WTC11 (cell line): ENCODE measurements around the gene LRIG1.

Source experiments
- FOXP1 ChIP-seq: sonication (generic); formaldehyde crosslinking; IDR thresholded peaks from 2 replicates; pipeline ENCODE4 v1.8.0; 2022; ENCODE audit warnings: missing genetic modification reagents, mild to moderate bottlenecking, moderate library complexity, borderline replicate concordance
- GTF2I ChIP-seq: fragments of 250-450 bp; sonication (Bioruptor Pico); conservative IDR thresholded peaks from 2 replicates; pipeline ENCODE4 v1.4.0; 2021; ENCODE audit warnings: mild to moderate bottlenecking
- IRF2 ChIP-seq: sonication (generic); formaldehyde crosslinking; IDR thresholded peaks from 2 replicates; pipeline ENCODE4 v1.8.0; 2022; ENCODE audit warnings: low read depth, missing genetic modification reagents, borderline replicate concordance
- TF ChIP-seq, protein P1 (sequence below): fragments of 200-600 bp; IDR thresholded peaks from 2 replicates; pipeline ENCODE4 v1.8.0; 2022; ENCODE audit warnings: antibody characterized with exemption

DNA sequence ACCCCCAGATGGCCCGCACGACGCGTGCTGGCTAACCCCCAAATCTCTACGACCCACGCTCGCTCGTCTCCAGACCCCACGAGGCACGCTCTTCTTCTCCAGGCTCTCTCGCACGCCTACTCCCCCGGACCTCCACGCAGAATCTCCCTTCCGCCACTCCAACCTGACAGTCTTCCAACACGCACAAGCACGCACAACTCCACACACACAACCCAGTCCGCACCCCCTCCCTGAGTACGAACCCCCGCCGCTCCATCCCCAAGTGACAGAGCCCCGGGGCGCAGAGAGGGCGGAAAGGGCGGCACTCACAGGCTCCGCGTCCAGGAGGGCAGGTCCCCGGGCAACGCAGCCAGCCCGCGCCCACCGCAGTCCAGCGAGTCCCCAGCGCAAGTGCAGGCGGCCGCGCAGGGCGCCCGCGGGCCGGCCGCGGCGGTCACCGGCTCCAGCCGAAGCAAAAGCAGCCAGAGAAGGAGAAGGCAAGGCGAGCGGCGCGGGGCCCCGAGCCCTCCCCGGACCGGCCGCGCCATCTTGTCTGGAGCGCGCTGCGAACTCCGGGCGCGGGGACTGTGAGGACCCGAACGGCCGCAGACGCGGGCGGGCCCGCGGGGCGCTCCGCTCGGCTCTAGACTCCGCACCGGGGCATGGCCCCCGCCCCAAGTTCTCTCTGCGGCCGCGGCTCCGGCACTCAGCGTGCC is 794 bp downstream of the LRIG1 start:
- TF ChIP-seq, protein P1, sequence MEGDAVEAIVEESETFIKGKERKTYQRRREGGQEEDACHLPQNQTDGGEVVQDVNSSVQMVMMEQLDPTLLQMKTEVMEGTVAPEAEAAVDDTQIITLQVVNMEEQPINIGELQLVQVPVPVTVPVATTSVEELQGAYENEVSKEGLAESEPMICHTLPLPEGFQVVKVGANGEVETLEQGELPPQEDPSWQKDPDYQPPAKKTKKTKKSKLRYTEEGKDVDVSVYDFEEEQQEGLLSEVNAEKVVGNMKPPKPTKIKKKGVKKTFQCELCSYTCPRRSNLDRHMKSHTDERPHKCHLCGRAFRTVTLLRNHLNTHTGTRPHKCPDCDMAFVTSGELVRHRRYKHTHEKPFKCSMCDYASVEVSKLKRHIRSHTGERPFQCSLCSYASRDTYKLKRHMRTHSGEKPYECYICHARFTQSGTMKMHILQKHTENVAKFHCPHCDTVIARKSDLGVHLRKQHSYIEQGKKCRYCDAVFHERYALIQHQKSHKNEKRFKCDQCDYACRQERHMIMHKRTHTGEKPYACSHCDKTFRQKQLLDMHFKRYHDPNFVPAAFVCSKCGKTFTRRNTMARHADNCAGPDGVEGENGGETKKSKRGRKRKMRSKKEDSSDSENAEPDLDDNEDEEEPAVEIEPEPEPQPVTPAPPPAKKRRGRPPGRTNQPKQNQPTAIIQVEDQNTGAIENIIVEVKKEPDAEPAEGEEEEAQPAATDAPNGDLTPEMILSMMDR, result no peak
- no peak for TF ChIP-seq FOXP1
- TF ChIP-seq GTF2I, result no peak
- no peak for TF ChIP-seq IRF2 (CRISPR knock-in tag)
